Measurements from ENCODE around the gene COQ6.
A peak's percentile ranks its signal among the peaks of the same experiment; 100 is the strongest.
"Not testable (repeated sequence)": the region's sequence is repeated elsewhere in the genome, so short reads cannot be mapped to it uniquely, and the experiment has no call there.

The COQ6 gene

GRCh38 chr14:73949752-73950734 lies at the start of gene COQ6, which contains the start of gene FAM161B:
COQ6 (plus strand) TSS chr14:73950302; CDS start chr14:73950333, 31 bp downstream.
FAM161B (minus strand) TSS chr14:73950094; CDS start chr14:73950026, 68 bp downstream.
- DNase-seq (ENCODE audit: low read depth in 3 of 3), result peak; percentile 84 to 92 (median 86)

GRCh38 chr14:73903028-73903427 lies 47.1 kb upstream of the COQ6 start:
- DNase-seq (ENCODE audit: low read depth in 3 of 3), result no peak

GRCh38 chr14:73909681-73910080 lies 40.4 kb upstream of the COQ6 start:
- DNase-seq (ENCODE audit: low read depth in 3 of 3), result no peak

- no peak for DNase-seq (ENCODE audit: low read depth in 3 of 3)
Measured at GRCh38 chr14:73913256-73913655, 36.8 kb upstream of the COQ6 start.

- DNase-seq (ENCODE audit: low read depth in 3 of 3), result no peak
Measured at GRCh38 chr14:73916324-73916723, 33.8 kb upstream of the COQ6 start.

GRCh38 chr14:73919457-73919856 lies 30.6 kb upstream of the COQ6 start:
- not testable (repeated sequence) for DNase-seq (ENCODE audit: low read depth in 3 of 3)

GRCh38 chr14:73924337-73924736 lies 25.8 kb upstream of the COQ6 start:
- no peak for DNase-seq (ENCODE audit: low read depth in 3 of 3)

GRCh38 chr14:73935666-73936065 lies 14.4 kb upstream of the COQ6 start:
- DNase-seq (ENCODE audit: low read depth in 3 of 3), result no peak

- DNase-seq (ENCODE audit: low read depth in 3 of 3), result no peak
Measured at GRCh38 chr14:73936548-73936947, 13.6 kb upstream of the COQ6 start.

- DNase-seq (ENCODE audit: low read depth in 3 of 3), result no peak
Measured at GRCh38 chr14:73937012-73937411, 13.1 kb upstream of the COQ6 start.

- no peak for DNase-seq (ENCODE audit: low read depth in 3 of 3)
Measured at GRCh38 chr14:73942180-73942579, 7.9 kb upstream of the COQ6 start.

GRCh38 chr14:73943083-73943482 lies 7.0 kb upstream of the COQ6 start:
- DNase-seq (ENCODE audit: low read depth in 3 of 3), result no peak

GRCh38 chr14:73944432-73945158 lies 5.5 kb upstream of the COQ6 start:
- no peak for DNase-seq (ENCODE audit: low read depth in 3 of 3)

GRCh38 chr14:73945159-73945670 lies 4.9 kb upstream of the COQ6 start:
- DNase-seq (ENCODE audit: low read depth in 3 of 3), result no peak

GRCh38 chr14:73953731-73954130 lies 3.6 kb downstream of the COQ6 start:
- no peak for DNase-seq (ENCODE audit: low read depth in 3 of 3)

- no peak for DNase-seq (ENCODE audit: low read depth in 3 of 3)
Measured at GRCh38 chr14:73955674-73956073, 5.6 kb downstream of the COQ6 start.

GRCh38 chr14:73958591-73958990 lies 8.5 kb downstream of the COQ6 start:
- DNase-seq (ENCODE audit: low read depth in 3 of 3), result no peak

GRCh38 chr14:73961192-73961591 lies 11.1 kb downstream of the COQ6 start:
- no peak for DNase-seq (ENCODE audit: low read depth in 3 of 3)

- no peak for DNase-seq (ENCODE audit: low read depth in 3 of 3)
Measured at GRCh38 chr14:73965216-73965615, 15.1 kb downstream of the COQ6 start.

- DNase-seq (ENCODE audit: low read depth in 3 of 3), result no peak
Measured at GRCh38 chr14:73968885-73969284, 18.8 kb downstream of the COQ6 start.

GRCh38 chr14:73973497-73973896 lies 23.4 kb downstream of the COQ6 start:
- DNase-seq (ENCODE audit: low read depth in 3 of 3), result no peak

- DNase-seq (ENCODE audit: low read depth in 3 of 3), result no peak
Measured at GRCh38 chr14:73976125-73976524, 26.0 kb downstream of the COQ6 start.
